MCF 10A (cell line): ENCODE data around the gene S100A6. TPM values are rescaled to one million over a fixed set of nuclear protein-coding genes. Genes with fewer than 3 reads are reported as not detected.
A peak's percentile ranks its signal among the peaks of the same experiment; 100 is the strongest.

Experiments used
- BruUV-seq: library from RNA; stranded (reverse); fragments of 400-500 nt; replicated peaks from 2 replicates; lab custom pipeline; 2021; lab: Mats Ljungman, UMichigan
- CTCF ChIA-PET: fragments of 300-600 bp; sonication (Branson Sonifier 250); formaldehyde crosslinking; extraction: SDS; loops from one replicate; lab custom pipeline; 2021; ENCODE audit warnings: antibody characterized with exemption, inconsistent platforms; lab: Yijun Ruan, JAX
- POLR2A ChIA-PET: fragments of 300-600, 350-650 bp; sonication (Branson Sonifier 250); formaldehyde crosslinking; extraction: SDS; loops from one replicate; lab custom pipeline; 2020; ENCODE audit warnings: antibody characterized with exemption, inconsistent platforms; lab: Yijun Ruan, JAX
- DNase-seq: peaks from one replicate; pipeline ENCODE4 v3.0.0-alpha.2; 2018; ENCODE audit not compliant: unreplicated experiment
- H3K27ac Mint-ChIP-seq: one replicate; pipeline ENCODE4 v1.8.0; 2022; ENCODE audit warnings: mild to moderate bottlenecking, low read depth, mixed read lengths; ENCODE audit not compliant: unreplicated experiment
- H3K27me3 Mint-ChIP-seq: one replicate; pipeline ENCODE4 v1.8.0; 2022; ENCODE audit warnings: mixed read lengths; ENCODE audit not compliant: insufficient read depth, unreplicated experiment
- H3K36me3 Mint-ChIP-seq: one replicate; pipeline ENCODE4 v1.8.0; 2022; ENCODE audit warnings: mild to moderate bottlenecking, moderate library complexity, mixed read lengths; ENCODE audit not compliant: insufficient read depth, unreplicated experiment
- H3K4me1 Mint-ChIP-seq: one replicate; pipeline ENCODE4 v1.8.0; 2022; ENCODE audit warnings: mixed read lengths; ENCODE audit not compliant: insufficient read depth, unreplicated experiment
- H3K4me3 Mint-ChIP-seq: one replicate; pipeline ENCODE4 v1.8.0; 2022; ENCODE audit warnings: mild to moderate bottlenecking, moderate library complexity, mixed read lengths; ENCODE audit not compliant: unreplicated experiment
- H3K9me3 Mint-ChIP-seq: one replicate; pipeline ENCODE4 v1.8.0; 2022; ENCODE audit warnings: mixed read lengths; ENCODE audit not compliant: unreplicated experiment
- CTCF ChIP-seq: fragments of 200-600 bp; IDR thresholded peaks from one replicate; pipeline ENCODE4 v1.8.0; 2022; ENCODE audit warnings: antibody characterized with exemption, mild to moderate bottlenecking; ENCODE audit not compliant: unreplicated experiment
- intact Hi-C: fragments of 100-400 bp; cut with micrococcal nuclease; formaldehyde crosslinking; loops from 2 replicates; pipeline ENCODE4 v1.14.1; 2022
- total RNA-seq: library from RNA; stranded (reverse); gene quantifications from 2 replicates; pipeline ENCODE4 v1.2.3, GENCODE V29; 2022

Gene S100A6
- total RNA-seq, 1 experiment from 2014 or later = 2,571 TPM

DNA sequence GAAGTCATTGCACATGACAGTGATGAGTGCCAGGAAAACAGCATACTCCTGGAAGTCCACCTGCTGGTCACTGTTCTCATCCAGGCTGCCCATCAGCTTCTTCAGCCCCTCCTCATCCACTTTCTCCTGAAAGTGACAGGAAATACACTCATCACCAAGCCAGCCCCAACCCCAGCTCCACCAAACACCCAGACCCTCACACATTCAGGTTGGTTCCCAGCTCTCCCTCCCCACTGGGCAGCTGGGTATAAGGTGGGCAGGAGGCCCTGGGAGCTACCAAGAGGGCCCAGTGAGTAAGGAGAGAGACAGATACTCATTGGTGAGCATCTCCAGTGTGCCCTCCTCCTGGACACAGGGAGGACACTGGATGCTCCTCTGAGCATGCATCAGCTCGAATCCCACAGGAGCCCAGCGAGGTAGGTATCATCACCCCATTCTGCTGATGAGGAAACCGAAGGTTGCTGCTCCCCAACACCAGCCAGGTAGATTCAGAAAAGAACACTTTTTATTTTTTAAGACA, 25.7 kb upstream of the S100A6 start:
- H3K4me3 Mint-ChIP-seq = peak overlapping the region; percentile 67
- BruUV-seq = no TSS peak
- DNase-seq = no peak
- CTCF ChIA-PET = interaction anchor here (0.7 to 11.5 kb wide), 11 partner anchors 10 to 98 kb away, joined by 3 to 221 read pairs (median 5); partner anchors contain the start of genes CHTOP, S100A4, S100A5 and S100A6
- H3K4me1 Mint-ChIP-seq = peaks cover 48% of the 10 kb centered on the region
- TF ChIP-seq CTCF = no peak
- no peaks in the 10 kb centered on the region for H3K9me3 Mint-ChIP-seq
- H3K27ac Mint-ChIP-seq = peak overlapping the region; percentile 92
- POLR2A ChIA-PET = interaction anchor here (0.7 to 24.9 kb wide), 10 partner anchors 11 to 397 kb away, joined by 3 to 2106 read pairs (median 6); partner anchors contain the start of genes CHTOP, S100A13, S100A14 and S100A16
- H3K27me3 Mint-ChIP-seq = no peaks in the 10 kb centered on the region
- peaks cover 76% of the 10 kb centered on the region for H3K36me3 Mint-ChIP-seq
- intact Hi-C loops = no loop called here

- Mint-ChIP-seq H3K36me3 (peaks cover 82% of the 10 kb centered on the region), H3K9me3 (no peaks in the 10 kb centered on the region), H3K4me1 (peaks cover 48% of the 10 kb centered on the region), H3K4me3 (peak overlapping the region; percentile 67), H3K27ac (peak overlapping the region; percentile 92), H3K27me3 (no peaks in the 10 kb centered on the region)
- ChIA-PET CTCF (interaction anchor here (0.6 to 11.5 kb wide), 15 partner anchors 9 to 675 kb away, joined by 3 to 221 read pairs (median 5); partner anchors contain the start of genes S100A3, S100A4 and S100A6), POLR2A (interaction anchor here (0.7 to 24.9 kb wide), 9 partner anchors 7 to 402 kb away, joined by 3 to 2106 read pairs (median 10); partner anchors contain the start of genes S100A13, S100A14, S100A16 and S100A3)
- intact Hi-C loops = no loop called here
- no peak for TF ChIP-seq CTCF
- BruUV-seq = no TSS peak
- DNase-seq = no peak
Observed at GRCh38 chr1:153560771-153561465, 25.1 kb upstream of the S100A6 start.

DNA sequence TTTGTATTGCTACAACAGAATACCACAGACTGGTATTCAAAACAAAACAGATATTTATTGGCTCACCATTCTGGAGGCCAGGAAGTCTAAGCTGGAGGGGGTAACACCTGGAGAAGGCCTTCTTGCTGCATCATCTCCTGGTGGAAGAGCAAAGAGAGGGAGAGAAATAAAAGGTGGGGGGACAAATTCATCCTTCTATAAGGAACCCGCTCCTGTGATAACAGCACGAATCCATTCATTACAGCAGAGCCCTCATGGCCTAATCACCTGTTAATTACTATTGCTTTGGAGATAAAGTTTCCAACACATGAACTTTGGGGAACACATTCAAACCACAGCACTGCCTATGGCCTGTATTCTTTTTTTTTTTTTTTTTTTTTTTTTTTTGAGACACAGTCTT, 24.4 kb upstream of the S100A6 start:
- ChIA-PET POLR2A (interaction anchor here (0.8 to 24.9 kb wide), 6 partner anchors 8 to 403 kb away, joined by 3 to 2106 read pairs (median 59); partner anchors contain the start of genes S100A13, S100A14, S100A16 and S100A3), CTCF (interaction anchor here (0.6 to 11.5 kb wide), 9 partner anchors 8 to 58 kb away, joined by 3 to 221 read pairs (median 7); partner anchors contain the start of genes S100A3, S100A4 and S100A6)
- H3K36me3 Mint-ChIP-seq = peaks cover 88% of the 10 kb centered on the region
- intact Hi-C loops = no loop called here
- no peaks in the 10 kb centered on the region for H3K9me3 Mint-ChIP-seq
- DNase-seq = no peak
- no peak for TF ChIP-seq CTCF
- no peaks in the 10 kb centered on the region for H3K27me3 Mint-ChIP-seq
- no peak overlapping the region for H3K27ac Mint-ChIP-seq
- H3K4me1 Mint-ChIP-seq = peaks cover 42% of the 10 kb centered on the region
- BruUV-seq = no TSS peak
- H3K4me3 Mint-ChIP-seq = no peak overlapping the region

- CTCF ChIA-PET = interaction anchor here (0.6 to 11.5 kb wide), 7 partner anchors 8 to 52 kb away, joined by 3 to 221 read pairs (median 6); partner anchors contain the start of genes S100A4 and S100A6
- Mint-ChIP-seq H3K27me3 (no peaks in the 10 kb centered on the region), H3K27ac (no peak overlapping the region), H3K4me3 (no peak overlapping the region), H3K9me3 (no peaks in the 10 kb centered on the region), H3K4me1 (peaks cover 28% of the 10 kb centered on the region), H3K36me3 (peaks cover 82% of the 10 kb centered on the region)
- no peak for TF ChIP-seq CTCF
- no peak for DNase-seq
- intact Hi-C loops = no loop called here
- BruUV-seq = no TSS peak
- POLR2A ChIA-PET = interaction anchor here (0.8 to 24.9 kb wide), 8 partner anchors 8 to 218 kb away, joined by 3 to 2106 read pairs (median 7); partner anchors contain the start of genes S100A16, S100A2, S100A3 and S100A4
Observed at GRCh38 chr1:153557877-153558276, 22.1 kb upstream of the S100A6 start.
